ENCODE data around the gene DDX20. TPM values are rescaled to one million over a fixed set of nuclear protein-coding genes. Genes with fewer than 3 reads are reported as not detected.

Gene DDX20
- total and polyA plus RNA-seq, 8 donors, result 0.58 to 55.6 (median 9.6) TPM

DNA sequence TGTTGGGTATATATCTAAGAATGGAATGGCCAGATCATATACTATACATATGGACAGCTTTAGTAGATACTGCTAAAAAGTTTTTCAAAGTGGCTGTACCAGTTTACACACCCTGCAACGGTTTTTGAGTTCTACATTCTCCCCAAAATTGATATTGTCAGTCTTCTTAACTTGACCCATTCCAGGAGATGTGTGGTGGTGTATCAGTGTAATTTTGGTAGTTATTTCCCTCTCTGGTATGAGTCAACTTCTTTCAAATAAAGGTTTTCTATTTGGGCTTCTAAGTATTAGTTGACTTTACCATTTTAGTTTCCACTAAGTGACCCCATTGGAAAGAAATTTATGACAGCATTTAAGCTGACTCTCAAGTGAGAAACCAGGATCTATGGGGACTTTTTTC lies 45.7 kb upstream of the DDX20 start:
- TF ChIP-seq POLR2AphosphoS5 (IDR thresholded peaks at IDR 0.05) (no peak), POLR2A (IDR thresholded peaks at IDR 0.05) (no peak), CTCF (IDR thresholded peaks at IDR 0.05) (no peak), EP300 (IDR thresholded peaks at IDR 0.05) (no peak)
- WGBS, 5 donors, result 50 to 79% (median 62%) methylated on average over 1 of the region's 1 CpG
- intact Hi-C loops (cut with DNase I; ENCODE audit: low total_unique reads), result loop anchor here (10.0 kb wide), 1 partner anchor 55 kb away; no protein-coding TSS in a partner anchor
- Histone ChIP-seq H3K27ac (no peak overlapping the region), H3K27me3 (no peaks in the 10 kb centered on the region), H3K36me3 (peaks cover 2 to 67% (median 59%) of the 10 kb centered on the region in 4 donors), H3K4me1 (peaks cover 0 to 28% (median 11%) of the 10 kb centered on the region in 4 donors), H3K9me3 (no peaks in the 10 kb centered on the region), H3K4me3 (no peak overlapping the region)
- DNase-seq, result no peak

GRCh38 chr1:111716333-111716732 lies 39.4 kb upstream of the DDX20 start:
- TF ChIP-seq POLR2A (IDR thresholded peaks at IDR 0.05) (no peak), EP300 (IDR thresholded peaks at IDR 0.05) (no peak), CTCF (IDR thresholded peaks at IDR 0.05) (no peak), POLR2AphosphoS5 (IDR thresholded peaks at IDR 0.05) (no peak)
- no peak for DNase-seq
- Histone ChIP-seq H3K27me3 (no peaks in the 10 kb centered on the region), H3K4me3 (no peak overlapping the region), H3K9me3 (no peaks in the 10 kb centered on the region), H3K36me3 (peaks cover 0 to 33% (median 12%) of the 10 kb centered on the region in 4 donors), H3K27ac (no peak overlapping the region), H3K4me1 (peaks cover 7 to 28% (median 18%) of the 10 kb centered on the region in 4 donors)
- intact Hi-C loops (cut with DNase I; ENCODE audit: low total_unique reads), result loop anchor here (10.0 kb wide), 1 partner anchor 48 kb away; no protein-coding TSS in a partner anchor
- 61 to 76% (median 73%) methylated on average over 3 of the region's 3 CpGs for WGBS, 5 donors

- H3K4me1 ChIP-seq, result peaks cover 7 to 39% (median 28%) of the 10 kb centered on the region in 4 donors
- peaks cover 0 to 30% (median 10%) of the 10 kb centered on the region in 4 donors for H3K36me3 ChIP-seq
- intact Hi-C loops (cut with DNase I; ENCODE audit: low total_unique reads), result loop anchor here (10.0 kb wide), 1 partner anchor 47 kb away; no protein-coding TSS in a partner anchor
- H3K4me3 ChIP-seq, result no peak overlapping the region
- no peak for DNase-seq
- H3K27me3 ChIP-seq, result no peaks in the 10 kb centered on the region
- TF ChIP-seq EP300 (IDR thresholded peaks at IDR 0.05), result no peak
- no peak for TF ChIP-seq POLR2AphosphoS5 (IDR thresholded peaks at IDR 0.05)
- no peak for TF ChIP-seq POLR2A (IDR thresholded peaks at IDR 0.05)
- no peak for TF ChIP-seq CTCF (IDR thresholded peaks at IDR 0.05)
- WGBS, 5 donors, result 95 to 99% (median 96%) methylated on average over 2 of the region's 2 CpGs
- H3K27ac ChIP-seq, result no peak overlapping the region
- no peaks in the 10 kb centered on the region for H3K9me3 ChIP-seq
Measured at GRCh38 chr1:111717450-111717849, 38.3 kb upstream of the DDX20 start.

- no peak for DNase-seq
- Histone ChIP-seq H3K9me3 (no peaks in the 10 kb centered on the region), H3K27me3 (no peaks in the 10 kb centered on the region), H3K4me1 (peaks cover 7 to 53% (median 36%) of the 10 kb centered on the region in 4 donors), H3K4me3 (no peak overlapping the region), H3K36me3 (peaks cover 0 to 17% (median 5%) of the 10 kb centered on the region in 4 donors), H3K27ac (peak overlapping the region in 2 of 5 donors; percentile 1 to 11)
- intact Hi-C loops (cut with DNase I; ENCODE audit: low total_unique reads), result loop anchor here (10.0 kb wide), 1 partner anchor 46 kb away; no protein-coding TSS in a partner anchor
- 95 to 100% (median 97%) methylated on average over 5 of the region's 5 CpGs for WGBS, 5 donors
- TF ChIP-seq POLR2A (IDR thresholded peaks at IDR 0.05), result no peak
- TF ChIP-seq EP300 (IDR thresholded peaks at IDR 0.05), result no peak
- TF ChIP-seq CTCF (IDR thresholded peaks at IDR 0.05), result no peak
- no peak for TF ChIP-seq POLR2AphosphoS5 (IDR thresholded peaks at IDR 0.05)
Measured at GRCh38 chr1:111719135-111719534, 36.6 kb upstream of the DDX20 start.
